GM18519 (cell line): ENCODE measurements around the gene STIP1.

Experiments used
- ATAC-seq: cut with Tn5 transposase; IDR thresholded peaks from one replicate; pipeline ENCODE4 v1.9.1; 2021; ENCODE audit warnings: mild to moderate bottlenecking, moderate library complexity; ENCODE audit not compliant: unreplicated experiment, low FRiP score

STIP1 gene

GRCh38 chr11:64185693-64186491, at the start of gene STIP1:
Gene STIP1 (plus strand): TSS chr11:64186171. CDS start chr11:64186262, 91 bp downstream.
- peak; percentile 79 for ATAC-seq

- no peak for ATAC-seq
Observed at GRCh38 chr11:64136765-64137441, 49.1 kb upstream of the STIP1 start.

DNA sequence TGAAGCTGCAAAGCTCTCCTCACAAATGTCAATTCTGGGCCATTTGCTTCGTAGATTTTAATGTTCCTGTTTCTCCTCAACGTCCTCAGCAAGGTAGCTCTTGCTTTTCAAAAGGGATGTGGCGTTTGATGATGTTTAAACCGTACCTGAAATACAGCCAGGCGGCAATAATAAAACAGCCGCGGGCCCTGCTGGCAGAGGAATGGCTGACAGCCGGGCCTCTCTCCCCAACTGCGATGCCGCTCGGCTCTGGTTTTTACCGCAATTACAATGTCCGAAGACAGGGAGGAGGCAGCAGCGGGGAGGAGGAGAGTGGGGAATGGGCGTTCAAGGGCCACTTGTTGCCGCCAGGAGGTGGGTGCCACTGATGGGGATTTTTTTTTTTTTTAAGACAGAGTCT, 47.6 kb upstream of the STIP1 start:
- ATAC-seq = no peak

GRCh38 chr11:64139049-64139448, 46.9 kb upstream of the STIP1 start:
- ATAC-seq = no peak

DNA sequence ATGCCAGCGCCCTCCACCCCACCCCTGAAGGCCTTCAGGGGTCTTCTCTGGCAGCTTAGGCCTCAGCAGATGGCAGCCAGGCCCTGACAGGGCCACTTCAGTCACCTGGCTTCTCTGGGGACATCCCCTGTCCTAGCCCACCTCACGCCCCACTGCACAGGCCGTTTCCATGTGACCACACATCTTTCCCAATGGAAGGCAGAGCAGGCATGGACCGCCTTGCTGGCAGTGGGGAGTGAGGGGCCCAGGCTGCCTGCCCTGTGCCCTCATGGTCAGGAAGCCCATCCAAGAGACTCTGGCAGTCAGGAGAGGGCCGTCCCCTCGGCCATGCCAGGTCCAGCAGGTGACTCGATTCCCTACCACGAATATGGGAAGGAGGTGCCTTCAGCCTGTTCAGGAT, 45.9 kb upstream of the STIP1 start:
- ATAC-seq = no peak

GRCh38 chr11:64141081-64141783, 44.7 kb upstream of the STIP1 start:
- ATAC-seq = no peak

GRCh38 chr11:64144587-64145472, 41.1 kb upstream of the STIP1 start:
- ATAC-seq = no peak

GRCh38 chr11:64146036-64146955, 39.7 kb upstream of the STIP1 start:
- no peak for ATAC-seq

DNA sequence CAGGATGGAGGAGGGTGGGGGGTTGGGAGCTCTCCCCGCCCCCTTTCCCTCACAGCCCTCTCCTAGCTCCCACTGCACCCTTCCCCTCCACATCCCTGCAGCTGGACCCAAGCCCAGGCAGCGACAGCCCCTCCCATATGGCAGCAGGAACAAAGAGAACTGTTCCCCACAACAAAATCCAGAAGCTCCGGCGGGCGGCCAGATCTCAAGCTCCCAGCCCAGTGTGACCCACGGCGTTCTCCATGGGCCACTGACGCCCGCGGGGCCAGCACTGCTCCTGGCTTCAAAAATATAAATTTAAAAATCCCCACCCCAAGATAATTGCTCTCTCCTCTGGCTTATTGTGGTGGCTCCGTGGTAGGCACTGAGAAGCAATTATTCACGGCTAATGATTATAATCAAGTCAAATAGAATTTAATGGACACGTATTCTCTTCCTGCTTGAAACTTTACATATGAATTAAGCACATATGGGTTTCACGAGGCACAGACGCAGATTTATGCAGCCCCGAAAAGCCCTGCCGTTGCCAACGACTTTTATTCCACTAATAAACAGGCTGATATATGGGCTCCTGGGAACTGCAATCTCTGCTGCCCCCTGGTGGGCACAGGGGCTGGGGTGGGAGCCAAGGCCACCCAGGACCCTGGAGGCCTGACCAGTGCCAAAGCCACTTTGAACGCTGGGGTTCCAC, 37.6 kb upstream of the STIP1 start:
- no peak for ATAC-seq

GRCh38 chr11:64148917-64149617, 36.9 kb upstream of the STIP1 start:
- ATAC-seq = no peak

- ATAC-seq = no peak
Observed at GRCh38 chr11:64150051-64150450, 35.9 kb upstream of the STIP1 start.

- ATAC-seq = no peak
Observed at GRCh38 chr11:64150481-64151239, 35.3 kb upstream of the STIP1 start.

DNA sequence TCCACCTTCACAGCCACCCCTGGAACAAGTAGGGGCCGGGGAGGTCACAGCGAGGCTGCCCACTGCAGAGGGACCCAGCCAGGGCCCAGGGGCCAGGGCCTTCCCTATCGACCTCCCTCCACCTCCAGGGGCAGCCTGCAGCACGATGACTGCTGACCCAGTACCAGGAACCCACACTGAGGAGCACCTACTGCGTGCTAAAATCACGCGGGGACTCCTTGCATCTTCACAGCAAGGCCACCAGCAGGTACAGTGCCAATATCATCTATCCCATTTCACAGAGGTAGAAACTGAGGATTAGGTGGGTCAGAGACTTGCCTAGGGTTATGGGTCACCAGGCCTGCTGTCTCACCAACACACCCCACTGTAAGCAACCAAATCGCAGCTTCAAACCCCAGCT, 34.6 kb upstream of the STIP1 start:
- no peak for ATAC-seq

- no peak for ATAC-seq
Observed at GRCh38 chr11:64152841-64153691, 32.9 kb upstream of the STIP1 start.

- ATAC-seq = no peak
Observed at GRCh38 chr11:64153812-64154211, 32.2 kb upstream of the STIP1 start.

GRCh38 chr11:64156235-64157011, 29.5 kb upstream of the STIP1 start:
- ATAC-seq = no peak
